CD8-positive, alpha-beta memory T cell (primary cell): ENCODE data around the gene PAIP2. TPM values are rescaled to one million over a fixed set of nuclear protein-coding genes. Genes with fewer than 3 reads are reported as not detected.

Experiments
- polyA plus RNA-seq: library from polyadenylated mRNA; unstranded; fragments of 300-500 nt; fragmentation: Illumina TruSeq; gene quantifications from one replicate; pipeline ENCODE4 v1.2.3, GENCODE V29; 2021
- total RNA-seq, 2 experiments: library from RNA; stranded (reverse); gene quantifications; one replicate each; pipeline ENCODE4 v1.2.3, GENCODE V29; 2021

The PAIP2 gene
- total and polyA plus RNA-seq, 3 experiments from 2014 or later = 67.9 to 342 (median 77.0) TPM

Other genes starting within 250 kb of the PAIP2 start
- gene SIL1, start 143.5 kb upstream of the PAIP2 start, total RNA-seq = 10 to 100 TPM; 26.6 to 27.5 TPM
- gene SIL1, start 143.5 kb upstream of the PAIP2 start, polyA plus RNA-seq = 15.0 TPM
- gene MATR3, start 48.1 kb upstream of the PAIP2 start, total RNA-seq = 100 to 1,000 TPM; 184 to 199 TPM
- gene MATR3, start 48.1 kb upstream of the PAIP2 start, polyA plus RNA-seq = 364 TPM
- gene SLC23A1, start 41.4 kb downstream of the PAIP2 start, total RNA-seq = under 1 TPM in 1 of 2 experiments, not detected in 1; 0.33 TPM
- gene SLC23A1, start 41.4 kb downstream of the PAIP2 start, polyA plus RNA-seq = not detected
- gene MZB1, start 48.1 kb downstream of the PAIP2 start, total RNA-seq = 1 to 10 TPM; 5.1 to 6.4 TPM
- 3.5 TPM for gene MZB1, start 48.1 kb downstream of the PAIP2 start, polyA plus RNA-seq
- gene PROB1, start 53.2 kb downstream of the PAIP2 start, total RNA-seq = 1 to 10 TPM; 6.7 to 7.2 TPM
- gene PROB1, start 53.2 kb downstream of the PAIP2 start, polyA plus RNA-seq = 0.72 TPM
- gene SPATA24, start 62.2 kb downstream of the PAIP2 start, total RNA-seq = 1 to 10 TPM; 3.6 to 3.9 TPM
- gene SPATA24, start 62.2 kb downstream of the PAIP2 start, polyA plus RNA-seq = 4.2 TPM
- 10 to 100 TPM; 25.3 to 25.7 TPM for gene DNAJC18, start 97.7 kb downstream of the PAIP2 start, total RNA-seq
- gene DNAJC18, start 97.7 kb downstream of the PAIP2 start, polyA plus RNA-seq = 10.2 TPM
- under 1 TPM; 0.82 to 0.83 TPM for gene ECSCR, start 120.9 kb downstream of the PAIP2 start, total RNA-seq
- not detected for gene ECSCR, start 120.9 kb downstream of the PAIP2 start, polyA plus RNA-seq
- gene SMIM33, start 129.2 kb downstream of the PAIP2 start, total RNA-seq = under 1 TPM; 0.11 to 0.28 TPM
- 1.1 TPM for gene SMIM33, start 129.2 kb downstream of the PAIP2 start, polyA plus RNA-seq
- 100 to 1,000 TPM; 107 to 109 TPM for gene STING1, start 140.9 kb downstream of the PAIP2 start, total RNA-seq
- gene STING1, start 140.9 kb downstream of the PAIP2 start, polyA plus RNA-seq = 116 TPM
- 100 to 1,000 TPM; 253 to 274 TPM for gene UBE2D2, start 219.5 kb downstream of the PAIP2 start, total RNA-seq
- gene UBE2D2, start 219.5 kb downstream of the PAIP2 start, polyA plus RNA-seq = 285 TPM